ENCODE measurements around the gene NPL.

Gene NPL

DNA sequence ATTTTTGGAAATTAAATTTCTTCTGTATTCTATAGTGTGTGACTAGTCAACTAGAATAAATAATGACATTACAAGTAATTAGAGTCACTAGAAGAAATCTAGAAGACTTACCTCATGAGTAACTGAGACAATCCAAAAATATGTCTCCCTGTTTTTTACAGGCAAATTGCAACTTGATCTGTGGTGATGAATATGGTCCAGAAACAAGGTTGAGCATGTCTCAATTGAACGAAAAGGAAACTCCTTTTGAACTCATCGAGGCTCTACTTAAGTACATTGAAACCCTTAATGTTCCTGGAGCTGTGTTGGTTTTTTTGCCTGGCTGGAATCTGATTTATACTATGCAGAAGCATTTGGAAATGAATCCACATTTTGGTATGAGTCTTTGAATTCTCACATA lies 86.3 kb downstream of the NPL start:
- DNase-seq, result no peak

DNA sequence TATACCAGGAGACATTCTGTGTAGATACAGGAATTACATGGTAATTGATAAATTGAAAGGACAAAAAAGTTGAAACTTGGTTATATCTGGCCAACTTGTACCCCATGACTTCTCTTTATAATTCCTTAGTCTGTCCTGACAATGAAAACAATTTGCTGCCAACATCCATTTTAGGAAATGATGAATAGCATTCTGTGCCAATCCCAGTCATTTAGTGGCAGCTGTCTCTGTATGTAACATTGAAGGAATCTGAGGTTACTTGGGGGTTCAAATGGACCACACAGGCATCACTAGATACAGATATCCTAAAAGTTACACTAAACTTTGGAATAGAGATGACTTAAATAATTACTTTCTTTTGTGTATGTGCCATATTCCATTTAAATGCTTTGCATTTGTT lies 87.8 kb downstream of the NPL start:
- no peak for DNase-seq

DNA sequence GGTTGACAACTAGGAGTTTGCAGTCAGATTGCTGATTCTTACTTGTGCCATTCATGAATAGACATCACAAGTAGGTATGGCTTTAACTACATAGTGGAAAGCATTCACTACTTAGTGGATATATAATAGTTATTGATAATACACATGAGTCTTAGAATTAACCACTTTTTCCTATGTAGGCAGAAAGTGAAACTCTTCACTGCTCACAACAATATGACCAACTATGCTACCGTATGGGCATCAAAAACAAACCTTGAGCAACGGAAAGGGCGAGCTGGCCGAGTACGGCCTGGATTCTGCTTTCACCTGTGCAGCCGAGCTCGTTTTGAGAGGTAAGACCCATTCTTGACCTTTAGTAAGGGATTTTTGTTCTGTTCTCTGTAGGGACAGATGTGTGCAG lies 88.3 kb downstream of the NPL start:
- no peak for DNase-seq

All from NCI-H2081 treated with DMSO at 0.1 percent for 48 hours (cell line).